Hematopoietic multipotent progenitor cell (in vitro differentiated cells): ENCODE data around the gene OCRL. TPM values are rescaled to one million over a fixed set of nuclear protein-coding genes. Genes with fewer than 3 reads are reported as not detected.

Source experiments
- DNase-seq, 3 donors: peaks; one replicate each; pipeline ENCODE4 v3.0.0-alpha.2; 2011 to 2015; ENCODE audit warnings: low read depth in 2 of 3, low spot score in 2 of 3
- total RNA-seq: library from RNA; depleted of rRNA; stranded (reverse); fragments of >200 nt; gene quantifications from one replicate; pipeline ENCODE4 v1.2.3, GENCODE V29; 2012

The OCRL gene
- total RNA-seq, 1 donor = 7.5 TPM

DNA sequence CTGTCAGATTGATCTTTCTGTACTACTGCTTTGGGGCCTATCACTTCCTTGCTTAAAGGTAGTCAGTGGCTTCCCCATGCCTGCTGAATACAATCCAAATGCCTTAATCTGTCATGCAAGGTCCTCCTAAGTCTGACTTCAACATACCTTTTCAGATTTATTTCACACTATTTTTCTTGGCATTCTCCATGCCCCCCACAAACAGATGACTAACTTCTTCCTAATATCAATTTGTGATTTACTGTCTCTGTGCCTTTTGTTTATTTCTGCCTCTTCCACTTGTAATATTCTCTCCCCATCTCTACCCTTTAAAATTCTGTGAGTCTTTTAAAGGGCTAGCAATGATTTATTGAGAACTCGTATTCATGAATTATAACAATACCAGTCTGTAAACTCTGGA lies 41.8 kb downstream of the OCRL start:
- DNase-seq = no peak

DNA sequence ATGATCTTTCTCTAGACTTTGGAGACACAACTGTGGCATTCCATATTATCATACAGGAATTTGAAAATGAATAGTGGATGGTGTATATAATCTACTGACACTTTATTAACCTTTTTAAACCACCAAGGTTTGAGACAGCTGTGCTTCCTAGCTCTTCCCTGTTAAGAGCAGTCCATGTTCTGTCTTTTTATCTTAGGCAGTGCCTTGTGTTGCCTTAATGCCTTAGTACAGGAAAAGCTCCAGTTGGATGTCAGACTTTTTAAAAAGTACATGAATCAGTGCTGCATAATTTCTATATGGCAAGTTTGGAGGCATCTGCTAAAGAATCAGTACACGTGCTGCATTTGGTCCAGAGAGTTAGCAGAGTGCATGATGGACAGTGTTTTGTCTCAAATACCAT lies 45.1 kb downstream of the OCRL start:
- no peak for DNase-seq

DNA sequence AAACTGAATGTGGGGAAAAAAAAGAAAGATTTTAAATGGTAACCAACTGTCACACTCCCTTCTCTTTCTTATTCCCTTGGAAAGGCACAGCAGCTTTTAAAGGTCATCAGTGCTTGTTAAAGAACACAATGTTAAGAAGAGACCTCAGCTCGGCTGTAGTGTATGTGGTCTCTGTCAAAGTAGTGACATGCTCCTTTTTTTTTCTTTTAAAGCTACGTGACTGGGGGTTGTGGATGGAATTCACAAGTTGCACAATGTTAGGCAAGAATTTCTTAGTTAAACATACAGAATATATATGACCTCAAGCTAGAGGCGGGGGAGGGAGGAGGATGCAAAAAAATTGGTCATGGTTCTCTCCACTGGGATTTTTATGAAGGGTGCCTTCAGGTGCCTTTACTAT lies 45.6 kb downstream of the OCRL start:
- no peak for DNase-seq

DNA sequence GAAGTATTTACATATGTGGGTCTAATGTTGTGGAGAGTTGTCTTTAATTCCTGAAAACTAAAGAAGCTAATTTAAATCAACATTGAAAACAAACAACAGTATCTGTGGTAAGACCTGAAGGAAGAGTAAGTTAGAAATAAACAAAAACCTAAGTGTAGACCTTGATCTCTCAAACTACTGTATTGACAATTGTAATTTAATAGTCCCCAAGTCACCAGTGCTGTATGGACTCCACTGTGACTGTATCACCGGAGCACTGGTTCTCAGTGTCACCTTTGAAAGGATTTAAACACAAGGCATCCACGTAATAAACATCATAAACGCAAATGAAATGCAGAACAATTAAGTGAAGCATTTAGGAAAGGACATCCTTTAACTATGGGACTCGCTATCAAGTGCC lies 46.4 kb downstream of the OCRL start:
- DNase-seq = no peak

DNA sequence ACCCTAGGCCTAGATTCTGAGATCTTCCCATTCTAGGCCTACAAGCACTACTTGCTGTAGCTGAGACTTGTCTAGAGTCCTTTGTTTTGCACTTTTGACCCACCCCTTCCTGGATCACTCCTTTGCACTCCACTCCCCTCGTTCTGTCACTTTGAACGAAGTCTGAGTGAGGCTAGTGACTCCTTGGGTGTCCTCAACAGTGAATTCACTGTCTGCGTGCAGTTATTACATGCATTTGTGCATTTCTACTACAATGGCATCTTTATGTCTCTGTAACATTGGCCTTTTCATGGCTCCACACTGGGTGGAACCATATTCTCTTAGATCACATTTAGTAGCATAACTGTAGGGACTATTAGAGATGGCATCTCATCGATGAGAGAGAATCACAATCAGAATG lies 50.5 kb downstream of the OCRL start:
- DNase-seq = no peak

DNA sequence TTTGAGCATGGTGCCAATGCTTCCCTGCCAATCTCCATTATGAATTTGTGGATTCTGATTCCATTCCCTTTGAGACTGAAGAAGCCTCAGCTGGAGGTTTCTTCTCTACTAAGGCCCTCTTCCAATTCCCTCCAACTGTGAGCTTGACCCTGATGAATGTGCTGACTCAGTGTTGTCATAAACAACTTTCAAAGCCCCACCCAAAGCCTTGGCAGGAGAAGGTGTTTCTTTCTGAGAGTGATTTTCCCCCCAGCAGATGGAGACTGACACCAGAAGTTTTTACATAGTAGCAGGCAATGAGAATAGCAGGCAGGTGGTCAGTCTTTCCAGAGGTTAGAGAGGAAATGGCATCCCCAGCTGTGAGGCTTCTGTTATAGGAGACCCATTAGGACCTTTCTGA lies 53.1 kb downstream of the OCRL start:
- no peak for DNase-seq

DNA sequence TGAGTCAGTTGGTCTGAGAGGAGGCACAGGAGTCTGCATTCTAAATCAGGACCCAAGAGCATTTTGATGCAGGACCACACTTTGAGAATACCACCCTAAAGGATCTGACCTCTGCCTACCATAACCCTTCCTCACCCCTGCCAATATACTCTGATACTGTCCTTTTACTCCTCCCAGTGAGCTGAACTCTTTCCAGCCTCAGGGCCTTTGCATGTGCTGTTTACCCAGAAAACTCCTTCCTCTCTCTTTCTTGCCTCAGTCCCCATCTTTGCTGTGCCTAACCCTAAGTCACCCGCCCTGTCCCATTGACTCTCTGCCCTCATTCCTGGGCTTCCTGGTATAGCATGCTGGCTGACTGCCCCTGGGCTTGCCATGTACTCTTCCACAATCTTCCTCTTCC lies 54.7 kb downstream of the OCRL start:
- no peak for DNase-seq

DNA sequence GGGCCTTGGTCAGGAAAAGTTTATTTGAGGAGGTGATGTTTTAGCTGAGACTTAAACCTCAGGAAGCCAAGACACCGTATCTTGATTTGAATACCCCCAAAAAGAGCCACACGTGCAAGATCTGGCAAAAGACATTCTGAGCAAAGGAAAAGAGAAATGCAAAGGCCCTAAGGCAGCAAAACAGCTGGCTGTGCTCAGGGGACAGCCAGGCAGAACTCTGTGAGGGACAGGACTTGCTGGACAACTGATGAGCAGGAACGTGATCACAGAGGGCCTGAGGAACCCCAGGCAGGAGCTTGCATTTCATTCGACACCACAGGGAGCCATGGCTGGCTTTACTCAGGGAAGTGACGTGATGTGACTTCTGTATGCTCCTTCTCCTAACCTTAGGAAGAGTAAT lies 56.0 kb downstream of the OCRL start:
- no peak for DNase-seq

DNA sequence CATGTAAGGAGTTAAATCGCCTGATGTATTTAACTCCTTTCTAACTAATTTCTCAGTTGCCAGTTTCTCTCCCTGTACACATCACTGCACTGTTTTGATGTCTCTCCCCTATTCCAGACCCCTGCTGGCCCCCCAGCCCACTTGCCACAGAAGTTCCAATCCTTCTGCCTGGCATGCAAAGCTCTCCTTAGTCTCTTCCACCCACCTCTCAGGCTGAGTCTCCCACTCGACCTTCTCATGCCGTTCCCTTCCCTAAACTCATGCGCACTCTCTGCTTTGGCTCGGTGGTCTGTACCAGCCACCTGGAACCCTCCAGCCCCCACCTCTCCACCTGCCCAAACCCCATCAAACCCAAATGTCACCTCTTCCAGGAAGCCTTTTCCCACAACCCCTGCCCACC lies 57.8 kb downstream of the OCRL start:
- no peak for DNase-seq

DNA sequence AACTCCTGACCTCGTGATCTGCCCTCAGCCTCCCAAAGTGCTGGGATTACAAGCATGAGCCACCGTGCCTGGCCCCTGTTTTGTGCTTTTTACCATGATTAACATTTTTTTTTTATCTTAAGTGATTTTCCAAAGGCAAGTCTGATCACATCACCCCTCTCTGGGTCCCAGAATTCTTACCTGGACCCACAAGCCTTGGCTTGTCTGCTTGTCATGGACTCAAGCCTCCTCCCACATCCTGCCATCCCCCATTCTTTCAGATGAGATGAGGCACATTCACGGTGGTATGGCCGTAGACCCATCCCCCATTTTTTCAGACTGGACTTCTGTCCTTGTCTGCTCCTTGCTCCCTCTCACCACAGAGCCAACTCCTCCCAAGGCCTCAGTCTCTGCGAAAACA lies 59.4 kb downstream of the OCRL start:
- no peak for DNase-seq

DNA sequence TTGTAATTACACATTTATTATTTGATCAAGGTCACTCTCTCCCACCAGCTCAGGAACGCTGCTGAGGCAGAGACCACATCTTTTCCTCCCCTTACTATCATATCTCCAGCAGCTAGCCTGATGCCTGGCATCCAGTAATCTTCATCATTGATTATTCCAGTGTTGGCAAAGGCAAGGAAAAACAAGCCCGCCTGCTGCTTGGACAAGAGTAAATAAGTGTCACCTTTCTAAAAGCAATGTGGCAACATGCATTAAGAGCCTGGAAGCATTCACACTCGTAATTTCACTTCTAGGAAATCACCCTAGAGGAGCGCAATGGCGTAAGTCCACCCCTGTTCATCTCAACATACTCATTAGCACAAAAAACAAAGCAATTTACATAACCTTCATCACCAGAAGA lies 59.9 kb downstream of the OCRL start:
- DNase-seq = no peak

DNA sequence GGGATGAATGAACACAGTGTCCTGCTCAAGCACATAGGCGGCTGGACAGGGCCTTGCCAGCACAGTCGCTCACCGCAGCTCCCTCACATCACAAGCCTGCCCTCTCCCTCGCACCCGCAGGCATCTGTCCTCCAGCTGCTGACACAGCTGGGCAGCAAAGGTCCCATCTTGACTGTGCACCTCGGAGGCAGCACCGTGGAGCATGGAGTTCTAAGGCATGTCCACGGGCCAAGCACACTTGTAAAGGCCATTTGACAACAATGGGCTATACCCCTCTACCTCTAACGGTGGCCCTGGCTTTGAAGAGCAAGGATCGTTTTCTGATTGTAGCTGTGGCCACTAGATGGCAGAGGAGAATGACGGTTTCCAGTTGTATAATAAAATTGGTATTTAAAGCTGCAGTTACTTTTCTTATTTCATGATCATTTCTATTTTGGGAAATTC lies 60.9 kb downstream of the OCRL start:
- peak in 1 of 3 donors; percentile 48 for DNase-seq

DNA sequence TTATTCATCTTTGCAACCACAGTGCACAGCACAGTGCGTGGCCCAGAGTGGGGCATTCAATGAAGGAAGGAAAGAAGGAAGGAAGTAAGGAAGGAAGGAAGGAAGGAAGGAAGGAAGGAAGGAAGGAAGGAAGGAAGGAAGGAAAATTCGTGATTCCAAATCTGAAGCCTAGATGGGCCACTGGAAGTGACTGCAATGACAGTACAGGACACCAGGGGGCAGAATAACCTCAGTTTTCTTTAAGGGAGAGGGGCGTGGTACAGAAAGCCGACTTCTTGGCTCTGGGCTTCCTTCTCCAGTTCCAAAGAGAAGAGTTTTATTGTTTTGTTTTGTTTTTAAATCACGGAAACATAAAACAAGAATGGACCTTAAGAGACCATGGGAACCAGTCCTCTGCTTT lies 66.9 kb downstream of the OCRL start:
- DNase-seq = peak; percentile 45 to 82 (median 64)

DNA sequence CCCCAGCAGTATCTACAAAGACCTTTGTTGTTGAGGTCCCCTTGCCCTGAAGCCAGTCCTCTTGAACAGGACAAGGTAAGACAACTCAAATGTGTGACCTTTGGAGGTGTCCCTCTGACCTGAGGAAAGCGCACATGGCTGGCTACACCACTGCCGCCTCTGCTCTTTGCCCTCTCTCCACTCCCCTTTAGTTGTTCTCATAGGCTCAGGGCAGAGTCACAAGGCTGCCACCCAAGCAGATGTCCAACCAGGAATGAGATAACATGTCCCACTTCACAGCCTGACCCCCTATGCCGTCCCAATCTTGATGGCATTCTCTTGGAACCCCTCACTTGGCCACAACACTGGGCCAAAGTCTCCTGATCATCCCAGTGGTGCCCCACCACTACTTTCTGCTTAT lies 68.4 kb downstream of the OCRL start:
- no peak for DNase-seq

DNA sequence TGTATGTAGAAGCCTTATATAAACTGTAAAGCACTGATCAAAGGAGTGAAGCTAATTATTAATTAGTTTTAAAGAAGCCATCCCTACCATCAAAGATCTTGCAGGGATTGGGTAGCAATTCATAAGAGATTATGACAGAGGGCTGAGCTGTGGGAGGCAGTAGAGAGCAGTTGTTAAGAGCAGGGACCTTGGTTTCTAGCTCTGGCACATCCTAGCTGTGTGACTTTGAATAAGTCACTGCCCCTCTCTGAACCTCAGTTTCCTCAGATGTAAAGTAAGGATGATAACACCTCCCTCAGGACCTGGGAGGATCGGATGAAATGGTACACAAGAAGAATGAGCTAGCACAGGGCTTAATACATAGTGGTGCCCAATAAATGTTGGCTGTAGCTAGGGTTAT lies 69.3 kb downstream of the OCRL start:
- no peak for DNase-seq

DNA sequence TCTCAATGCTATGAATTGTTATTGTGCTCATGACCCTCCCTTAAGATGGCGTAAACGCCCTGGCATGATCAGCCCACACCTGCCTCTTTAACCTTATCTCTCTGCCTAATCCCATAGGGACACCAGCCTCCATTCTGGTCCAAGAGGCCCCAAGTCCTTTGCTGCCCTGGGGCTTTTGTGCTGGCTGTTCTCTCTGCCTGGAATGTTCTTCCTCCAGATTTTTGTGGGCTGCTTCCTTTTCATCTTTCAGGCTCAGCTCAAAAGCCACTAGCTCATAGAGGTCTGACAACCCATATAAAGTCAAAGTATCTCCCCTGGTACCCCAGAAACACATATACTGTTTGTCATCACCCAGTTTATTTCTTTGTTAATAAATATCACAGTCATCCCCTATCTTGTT lies 72.3 kb downstream of the OCRL start:
- DNase-seq = no peak

DNA sequence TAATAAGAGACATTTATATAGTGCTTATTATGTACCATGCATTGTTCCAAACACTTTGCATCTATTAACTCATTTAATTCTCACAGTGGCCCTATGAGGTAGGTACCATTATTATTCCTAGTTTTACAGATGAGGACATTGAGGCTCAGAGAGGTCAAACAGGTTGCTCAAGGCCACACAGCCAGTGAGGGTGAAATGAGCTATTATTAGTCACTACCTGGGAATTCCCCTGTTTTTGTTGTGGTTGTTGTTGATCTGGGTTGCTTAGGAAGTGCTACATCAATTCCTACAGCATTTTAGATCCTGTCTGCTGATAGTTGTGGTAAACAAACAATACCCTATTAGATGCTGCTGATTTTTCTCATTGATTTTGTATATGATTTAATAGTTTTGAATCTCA lies 73.5 kb downstream of the OCRL start:
- no peak for DNase-seq

DNA sequence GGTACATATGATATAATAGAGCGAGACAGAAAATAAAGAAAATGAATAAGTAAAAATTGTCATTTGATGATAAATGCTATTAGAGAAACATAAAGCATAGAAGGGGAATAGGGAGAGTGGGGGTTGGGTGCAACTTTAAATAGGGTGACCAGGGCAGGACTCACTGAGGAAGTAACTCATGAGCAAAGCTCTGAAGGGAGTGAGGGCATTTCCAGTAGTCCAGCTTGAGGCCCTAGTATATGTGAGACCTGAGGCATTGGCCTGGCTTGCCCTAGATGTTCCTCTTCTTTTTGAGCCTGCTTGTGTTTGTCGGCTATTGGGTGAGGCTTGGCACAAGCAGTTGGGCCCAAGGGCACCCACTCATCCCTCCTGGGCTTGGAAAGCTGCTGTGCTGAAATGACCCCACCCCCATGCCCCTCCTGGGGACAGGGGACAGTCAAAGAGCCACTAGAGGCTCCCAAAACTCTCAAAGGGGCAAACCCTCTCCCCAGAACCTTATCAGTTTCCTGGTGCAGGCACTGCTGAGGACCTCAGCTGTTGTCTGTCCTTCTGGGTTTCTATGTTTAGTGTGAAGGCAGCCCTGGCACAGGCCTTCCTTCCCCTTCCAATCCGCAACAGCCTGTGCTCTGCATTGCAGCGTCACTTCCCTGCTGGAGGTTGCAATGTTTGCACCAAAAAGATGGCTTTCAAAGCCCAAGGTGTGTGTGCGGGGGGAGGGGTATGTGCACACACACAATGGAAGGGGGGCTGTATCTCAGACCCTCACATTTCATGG lies 74.6 kb downstream of the OCRL start:
- peak in 1 of 3 donors; percentile 27 for DNase-seq

DNA sequence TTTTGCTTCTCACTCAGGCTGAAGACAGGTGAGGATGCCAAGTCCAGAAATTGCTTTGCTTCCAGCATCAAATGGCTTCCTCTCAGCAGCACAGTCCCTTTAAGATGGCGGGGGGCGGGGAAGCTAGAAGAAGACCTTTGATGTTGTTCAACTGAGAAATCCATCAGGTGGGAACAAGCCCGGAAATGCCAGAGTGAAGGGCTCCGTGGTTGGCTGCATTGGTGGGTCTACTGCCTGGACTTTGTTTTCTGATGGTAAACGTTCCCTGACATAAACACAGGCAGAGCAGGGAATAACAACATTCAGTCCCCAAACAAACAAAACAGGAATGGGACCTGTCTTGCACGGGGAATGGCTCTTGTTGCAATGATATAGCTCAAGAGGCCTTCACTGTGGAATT lies 77.4 kb downstream of the OCRL start:
- DNase-seq = no peak

DNA sequence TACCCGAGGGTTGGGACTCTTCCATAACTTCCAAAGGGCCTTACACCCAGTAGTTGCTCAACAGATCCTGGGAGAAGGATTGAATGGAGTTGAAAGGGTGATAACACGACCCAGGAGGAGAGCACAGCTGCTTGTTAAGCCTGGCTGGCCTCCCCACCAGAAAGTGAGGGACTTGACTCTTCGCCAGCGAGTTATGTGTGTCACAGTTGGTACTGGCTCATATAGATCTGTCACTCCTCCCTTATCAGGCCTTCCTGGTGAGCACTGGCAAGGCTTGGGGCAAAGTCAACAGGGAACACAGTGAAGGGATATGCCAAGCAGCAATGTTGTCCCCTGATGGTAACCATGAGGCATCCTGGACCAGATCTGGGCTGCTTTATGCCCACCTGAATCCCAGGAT lies 78.9 kb downstream of the OCRL start:
- no peak for DNase-seq

DNA sequence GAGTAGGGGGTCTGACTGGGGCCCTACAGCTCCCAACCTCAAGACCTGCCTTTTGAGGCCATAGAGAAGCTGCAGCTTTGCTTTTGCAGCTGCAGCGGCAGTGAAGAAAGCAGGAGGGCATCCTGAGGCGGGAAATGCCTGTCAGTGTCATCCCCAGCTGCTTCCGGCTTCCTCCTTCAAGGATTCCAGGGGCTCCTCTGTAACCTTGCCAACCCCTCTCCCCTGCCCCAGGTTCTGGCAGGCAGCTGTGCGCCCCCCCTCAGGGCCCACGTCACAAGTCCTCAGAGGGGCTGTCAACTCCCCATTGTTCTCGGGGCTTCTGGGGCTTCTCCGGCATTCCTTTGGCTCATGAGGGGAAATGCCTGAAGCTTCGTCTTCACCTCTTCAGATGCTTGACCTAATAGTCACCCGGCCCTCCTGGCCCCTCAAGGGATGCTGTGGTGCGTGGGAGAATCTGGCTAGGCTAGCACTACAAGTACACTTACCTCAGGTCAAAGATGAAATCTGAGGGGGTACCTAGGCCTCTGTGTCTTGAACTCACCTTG lies 82.8 kb downstream of the OCRL start:
- DNase-seq = peak in 1 of 3 donors; percentile 52

DNA sequence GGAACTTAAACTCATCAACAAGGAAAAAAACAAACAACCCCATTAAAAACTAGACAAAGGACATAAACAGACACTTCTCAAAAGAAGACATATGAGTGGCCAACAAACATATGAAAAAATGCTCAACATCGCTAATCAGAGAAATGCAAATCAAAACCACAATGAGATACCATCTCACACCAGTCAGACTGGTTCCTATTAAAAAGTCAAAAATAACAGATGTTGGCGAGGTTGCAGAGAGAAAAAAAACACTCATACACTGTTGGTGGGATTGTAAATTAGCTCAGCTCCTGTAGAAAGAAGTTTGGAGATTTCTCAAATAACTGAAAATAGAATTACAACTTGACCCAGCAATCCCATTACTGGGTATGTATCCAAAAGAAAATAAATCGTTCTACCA lies 86.0 kb downstream of the OCRL start:
- no peak for DNase-seq

DNA sequence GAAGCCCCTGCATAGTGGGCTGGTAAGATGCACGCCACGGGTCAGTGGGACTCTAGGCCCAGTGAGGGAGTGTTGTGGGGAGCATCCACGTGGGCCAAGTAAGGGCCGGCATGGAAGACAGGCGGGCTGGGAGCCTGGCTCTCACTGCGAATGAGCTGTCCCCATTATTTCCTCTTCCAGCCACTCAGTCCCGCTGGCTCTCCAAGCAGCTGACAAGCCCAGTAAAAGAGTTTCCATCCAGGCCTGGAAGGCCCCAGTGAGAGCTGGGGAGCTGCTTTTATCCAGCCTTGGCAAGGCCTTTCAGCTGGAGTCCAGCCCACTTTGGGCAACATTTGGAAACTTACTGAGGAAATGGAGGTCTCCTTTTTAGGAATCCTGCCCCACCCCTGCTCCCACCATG lies 89.8 kb downstream of the OCRL start:
- DNase-seq = no peak
